Brain pericyte (primary cell): ENCODE results near the gene LITAF.
"Not testable (repeated sequence)": the region's sequence is repeated elsewhere in the genome, so short reads cannot be mapped to it uniquely, and the experiment has no call there.

Experiments used
- DNase-seq: peaks from one replicate; pipeline ENCODE4 v3.0.0-alpha.2; 2012; ENCODE audit warnings: low read depth, low spot score

The LITAF gene

GRCh38 chr16:11621539-11621919, 34.8 kb upstream of the LITAF start:
- no peak for DNase-seq

GRCh38 chr16:11620243-11621003, 33.7 kb upstream of the LITAF start:
- DNase-seq: no peak

GRCh38 chr16:11619327-11619851, 32.7 kb upstream of the LITAF start:
- DNase-seq: no peak

- DNase-seq: no peak
These were observed 31.5 kb upstream of the LITAF start for GRCh38 chr16:11618107-11618717.

- DNase-seq: no peak
These were observed 29.2 kb upstream of the LITAF start for GRCh38 chr16:11615748-11616447.

- DNase-seq: no peak
These were observed 28.0 kb upstream of the LITAF start for GRCh38 chr16:11614587-11615175.

GRCh38 chr16:11613381-11614303, 26.9 kb upstream of the LITAF start:
- DNase-seq: no peak

- DNase-seq: no peak
These were observed 25.9 kb upstream of the LITAF start for GRCh38 chr16:11612665-11613025.

- DNase-seq: no peak
These were observed 25.3 kb upstream of the LITAF start for GRCh38 chr16:11611871-11612664.

- no peak for DNase-seq
These were observed 23.9 kb upstream of the LITAF start for GRCh38 chr16:11610580-11610979.

GRCh38 chr16:11610121-11610505, 23.4 kb upstream of the LITAF start:
- DNase-seq: no peak

- DNase-seq: no peak
These were observed 22.9 kb upstream of the LITAF start for GRCh38 chr16:11609474-11610120.

- DNase-seq: no peak
These were observed 19.2 kb upstream of the LITAF start for GRCh38 chr16:11605891-11606290.

GRCh38 chr16:11605564-11605886, 18.8 kb upstream of the LITAF start:
- no peak for DNase-seq

- DNase-seq: no peak
These were observed 18.3 kb upstream of the LITAF start for GRCh38 chr16:11604783-11605563.

GRCh38 chr16:11604296-11604695, 17.6 kb upstream of the LITAF start:
- not testable (repeated sequence) for DNase-seq

GRCh38 chr16:11603331-11603750, 16.6 kb upstream of the LITAF start:
- no peak for DNase-seq

GRCh38 chr16:11602321-11602720, 15.6 kb upstream of the LITAF start:
- no peak for DNase-seq

GRCh38 chr16:11601911-11602310, 15.2 kb upstream of the LITAF start:
- DNase-seq: no peak
